ENCODE data around the gene MAML2. TPM values are rescaled to one million over a fixed set of nuclear protein-coding genes. Genes with fewer than 3 reads are reported as not detected.

Gene MAML2
- total and polyA plus RNA-seq, 2 of the 13 experiments (the other 11 are each of a cell fraction or from before 2014, with no cell fraction given): 2.3 to 25.9 TPM

DNA sequence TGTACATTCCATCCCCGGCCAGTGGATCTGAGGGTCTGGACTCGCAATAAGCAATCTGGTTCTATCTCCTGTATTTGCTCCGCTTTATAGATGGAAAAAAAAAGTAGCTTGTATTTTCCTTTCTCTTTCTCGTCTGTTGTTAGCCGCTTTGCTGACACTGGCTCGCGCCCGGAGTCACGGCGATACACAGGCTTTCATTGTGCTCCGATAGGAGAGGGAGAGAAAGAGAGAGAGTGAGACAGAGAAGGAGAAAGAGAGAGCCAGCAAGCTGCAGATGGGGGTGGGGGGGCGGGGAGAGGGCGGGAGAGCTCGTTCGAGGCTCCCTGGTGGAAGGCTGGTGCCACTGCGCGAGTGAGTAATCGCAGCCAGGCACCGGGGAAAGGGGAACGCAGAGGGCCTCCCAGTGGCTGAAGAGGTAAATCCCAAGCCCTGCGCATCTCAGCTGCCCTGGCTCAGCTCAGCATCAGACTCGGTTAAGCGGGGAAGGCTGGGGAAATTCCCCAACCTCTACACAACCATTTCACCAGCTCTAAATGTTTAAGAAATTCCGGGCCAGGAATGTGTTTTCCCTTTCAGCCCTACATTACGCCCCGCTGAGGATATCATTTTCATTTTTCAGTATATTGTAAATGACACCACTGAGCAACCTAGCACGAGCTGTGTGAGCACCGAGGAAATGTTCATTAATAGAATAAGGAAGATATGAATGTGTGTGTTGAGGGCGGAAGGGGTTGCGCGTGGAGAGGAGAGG, at the start of gene MAML2 (continued):
- no peak for TF ChIP-seq NONO (IDR thresholded peaks at IDR 0.05)
- TF ChIP-seq NONO (CRISPR knock-in tag; conservative IDR thresholded peaks at IDR 0.05): 0 out of 2 replicates have a peak, but pooled peaks have one; percentile 32
- TF ChIP-seq ZNF850 (CRISPR knock-in tag; conservative IDR thresholded peaks at IDR 0.05): no peak
- no peak for TF ChIP-seq ZNF263 (CRISPR knock-in tag; IDR thresholded peaks at IDR 0.05)
- TF ChIP-seq GRHL1 (CRISPR knock-in tag; conservative IDR thresholded peaks at IDR 0.05): no peak
- TF ChIP-seq ZSCAN30 (CRISPR knock-in tag; IDR thresholded peaks at IDR 0.05): no peak
- TF ChIP-seq, protein P1, sequence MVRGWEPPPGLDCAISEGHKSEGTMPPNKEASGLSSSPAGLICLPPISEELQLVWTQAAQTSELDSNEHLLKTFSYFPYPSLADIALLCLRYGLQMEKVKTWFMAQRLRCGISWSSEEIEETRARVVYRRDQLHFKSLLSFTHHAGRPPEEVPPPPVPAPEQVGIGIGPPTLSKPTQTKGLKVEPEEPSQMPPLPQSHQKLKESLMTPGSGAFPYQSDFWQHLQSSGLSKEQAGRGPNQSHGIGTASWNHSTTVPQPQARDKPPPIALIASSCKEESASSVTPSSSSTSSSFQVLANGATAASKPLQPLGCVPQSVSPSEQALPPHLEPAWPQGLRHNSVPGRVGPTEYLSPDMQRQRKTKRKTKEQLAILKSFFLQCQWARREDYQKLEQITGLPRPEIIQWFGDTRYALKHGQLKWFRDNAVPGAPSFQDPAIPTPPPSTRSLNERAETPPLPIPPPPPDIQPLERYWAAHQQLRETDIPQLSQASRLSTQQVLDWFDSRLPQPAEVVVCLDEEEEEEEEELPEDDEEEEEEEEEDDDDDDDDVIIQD (CRISPR knock-in tag; IDR thresholded peaks at IDR 0.05; ENCODE audit: low read depth): 0 out of 2 replicates have a peak, but pooled peaks have one; percentile 37
- no peak for TF ChIP-seq HCFC1 (IDR thresholded peaks at IDR 0.05; ENCODE audit: low read depth, low read length)
- peak; percentile 30 for TF ChIP-seq YY1 (IDR thresholded peaks at IDR 0.05; ENCODE audit: insufficient read depth, insufficient replicate concordance, low read depth, low read length)
- 0 out of 2 replicates have a peak, but pooled peaks have one; percentile 50 for TF ChIP-seq THAP11 (CRISPR knock-in tag; IDR thresholded peaks at IDR 0.05)
- TF ChIP-seq NFKB2 (CRISPR knock-in tag; IDR thresholded peaks at IDR 0.05; ENCODE audit: borderline replicate concordance): no peak
- TF ChIP-seq ZNF720 (CRISPR knock-in tag; IDR thresholded peaks at IDR 0.05): no peak
- no peak for TF ChIP-seq JUN (CRISPR knock-in tag; IDR thresholded peaks at IDR 0.05)
- TF ChIP-seq, protein P2, sequence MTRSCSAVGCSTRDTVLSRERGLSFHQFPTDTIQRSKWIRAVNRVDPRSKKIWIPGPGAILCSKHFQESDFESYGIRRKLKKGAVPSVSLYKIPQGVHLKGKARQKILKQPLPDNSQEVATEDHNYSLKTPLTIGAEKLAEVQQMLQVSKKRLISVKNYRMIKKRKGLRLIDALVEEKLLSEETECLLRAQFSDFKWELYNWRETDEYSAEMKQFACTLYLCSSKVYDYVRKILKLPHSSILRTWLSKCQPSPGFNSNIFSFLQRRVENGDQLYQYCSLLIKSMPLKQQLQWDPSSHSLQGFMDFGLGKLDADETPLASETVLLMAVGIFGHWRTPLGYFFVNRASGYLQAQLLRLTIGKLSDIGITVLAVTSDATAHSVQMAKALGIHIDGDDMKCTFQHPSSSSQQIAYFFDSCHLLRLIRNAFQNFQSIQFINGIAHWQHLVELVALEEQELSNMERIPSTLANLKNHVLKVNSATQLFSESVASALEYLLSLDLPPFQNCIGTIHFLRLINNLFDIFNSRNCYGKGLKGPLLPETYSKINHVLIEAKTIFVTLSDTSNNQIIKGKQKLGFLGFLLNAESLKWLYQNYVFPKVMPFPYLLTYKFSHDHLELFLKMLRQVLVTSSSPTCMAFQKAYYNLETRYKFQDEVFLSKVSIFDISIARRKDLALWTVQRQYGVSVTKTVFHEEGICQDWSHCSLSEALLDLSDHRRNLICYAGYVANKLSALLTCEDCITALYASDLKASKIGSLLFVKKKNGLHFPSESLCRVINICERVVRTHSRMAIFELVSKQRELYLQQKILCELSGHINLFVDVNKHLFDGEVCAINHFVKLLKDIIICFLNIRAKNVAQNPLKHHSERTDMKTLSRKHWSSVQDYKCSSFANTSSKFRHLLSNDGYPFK (CRISPR knock-in tag; IDR thresholded peaks at IDR 0.05; ENCODE audit: borderline replicate concordance): no peak
- TF ChIP-seq STAG1 (CRISPR knock-in tag; IDR thresholded peaks at IDR 0.05): peak; percentile 92
- TF ChIP-seq PPARG (CRISPR knock-in tag; conservative IDR thresholded peaks at IDR 0.05): no peak
- TF ChIP-seq POLR2AphosphoS5 (IDR thresholded peaks at IDR 0.05; ENCODE audit: low read depth, low read length): no peak
- TF ChIP-seq RXRB (CRISPR knock-in tag; IDR thresholded peaks at IDR 0.05; ENCODE audit: borderline replicate concordance): peak; percentile 36; the same call in 1 of the 2 replicates
- TF ChIP-seq KAT7 (CRISPR knock-in tag; IDR thresholded peaks at IDR 0.05; ENCODE audit: borderline replicate concordance): no peak
- peak; percentile 6; the same call in 1 of the 2 replicates for TF ChIP-seq CEBPG (CRISPR knock-in tag; IDR thresholded peaks at IDR 0.05)
- 0 out of 2 replicates have a peak, but pooled peaks have one; percentile 54 for TF ChIP-seq HINFP (CRISPR knock-in tag; IDR thresholded peaks at IDR 0.05; ENCODE audit: low read depth)
- TF ChIP-seq HOXD1 (CRISPR knock-in tag; IDR thresholded peaks at IDR 0.05): no peak
- TF ChIP-seq RFXANK (CRISPR knock-in tag; IDR thresholded peaks at IDR 0.05): no peak
- TF ChIP-seq YEATS4 (CRISPR knock-in tag; IDR thresholded peaks at IDR 0.05; ENCODE audit: borderline replicate concordance): no peak; the same call in 1 of the 2 replicates
- TF ChIP-seq RAD21 (CRISPR knock-in tag; IDR thresholded peaks at IDR 0.05): peak; percentile 92
